TTC549 (cell line): Measurements from ENCODE around the gene SMYD3.
"Not testable (repeated sequence)": the region's sequence is repeated elsewhere in the genome, so short reads cannot be mapped to it uniquely, and the experiment has no call there.

ENCODE experiments used
- FAIRE-seq: peaks from 2 replicates; lab custom pipeline; 2012; peaks lifted over from hg19 to GRCh38; lab: Jason Lieb, UNC

The SMYD3 gene

GRCh38 chr1:246416261-246416660 lies 90.8 kb downstream of the SMYD3 start:
- FAIRE-seq: no peak

GRCh38 chr1:246415028-246415427 lies 92.1 kb downstream of the SMYD3 start:
- FAIRE-seq: no peak

- no peak for FAIRE-seq
Measured at GRCh38 chr1:246413430-246413829, 93.6 kb downstream of the SMYD3 start.

- no peak for FAIRE-seq
Measured at GRCh38 chr1:246404078-246404477, 103.0 kb downstream of the SMYD3 start.

GRCh38 chr1:246398126-246398813 lies 108.8 kb downstream of the SMYD3 start:
- no peak for FAIRE-seq

GRCh38 chr1:246397046-246397445 lies 110.0 kb downstream of the SMYD3 start:
- FAIRE-seq: no peak

GRCh38 chr1:246396322-246396721 lies 110.8 kb downstream of the SMYD3 start:
- no peak for FAIRE-seq

GRCh38 chr1:246394121-246394520 lies 113.0 kb downstream of the SMYD3 start:
- FAIRE-seq: no peak

GRCh38 chr1:246390855-246391254 lies 116.2 kb downstream of the SMYD3 start:
- no peak for FAIRE-seq

GRCh38 chr1:246384616-246385015 lies 122.5 kb downstream of the SMYD3 start:
- no peak for FAIRE-seq

- FAIRE-seq: peak; percentile 28
Measured at GRCh38 chr1:246383791-246384190, 123.3 kb downstream of the SMYD3 start.

GRCh38 chr1:246383239-246383589 lies 123.9 kb downstream of the SMYD3 start:
- no peak for FAIRE-seq

GRCh38 chr1:246382589-246383238 lies 124.4 kb downstream of the SMYD3 start:
- FAIRE-seq: no peak

GRCh38 chr1:246381452-246381851 lies 125.6 kb downstream of the SMYD3 start:
- FAIRE-seq: no peak

- no peak for FAIRE-seq
Measured at GRCh38 chr1:246377625-246378153, 129.4 kb downstream of the SMYD3 start.

- no peak for FAIRE-seq
Measured at GRCh38 chr1:246373828-246374569, 133.1 kb downstream of the SMYD3 start.

GRCh38 chr1:246372559-246372958 lies 134.5 kb downstream of the SMYD3 start:
- FAIRE-seq: no peak

GRCh38 chr1:246367041-246367440 lies 140.0 kb downstream of the SMYD3 start:
- FAIRE-seq: no peak

- FAIRE-seq: no peak
Measured at GRCh38 chr1:246365708-246366107, 141.4 kb downstream of the SMYD3 start.

GRCh38 chr1:246364415-246364941 lies 142.6 kb downstream of the SMYD3 start:
- FAIRE-seq: no peak

GRCh38 chr1:246357014-246357598 lies 150.0 kb downstream of the SMYD3 start:
- not testable (repeated sequence) for FAIRE-seq

- FAIRE-seq: no peak
Measured at GRCh38 chr1:246355411-246356230, 151.5 kb downstream of the SMYD3 start.
